ENCODE data around the gene ITGA6. TPM values are rescaled to one million over a fixed set of nuclear protein-coding genes. Genes with fewer than 3 reads are reported as not detected.
A peak's percentile ranks its signal among the peaks of the same experiment; 100 is the strongest.

ITGA6 gene
- polyA plus RNA-seq, 3 donors from 2014 or later = 26.8 to 39.9 (median 34.0) TPM

DNA sequence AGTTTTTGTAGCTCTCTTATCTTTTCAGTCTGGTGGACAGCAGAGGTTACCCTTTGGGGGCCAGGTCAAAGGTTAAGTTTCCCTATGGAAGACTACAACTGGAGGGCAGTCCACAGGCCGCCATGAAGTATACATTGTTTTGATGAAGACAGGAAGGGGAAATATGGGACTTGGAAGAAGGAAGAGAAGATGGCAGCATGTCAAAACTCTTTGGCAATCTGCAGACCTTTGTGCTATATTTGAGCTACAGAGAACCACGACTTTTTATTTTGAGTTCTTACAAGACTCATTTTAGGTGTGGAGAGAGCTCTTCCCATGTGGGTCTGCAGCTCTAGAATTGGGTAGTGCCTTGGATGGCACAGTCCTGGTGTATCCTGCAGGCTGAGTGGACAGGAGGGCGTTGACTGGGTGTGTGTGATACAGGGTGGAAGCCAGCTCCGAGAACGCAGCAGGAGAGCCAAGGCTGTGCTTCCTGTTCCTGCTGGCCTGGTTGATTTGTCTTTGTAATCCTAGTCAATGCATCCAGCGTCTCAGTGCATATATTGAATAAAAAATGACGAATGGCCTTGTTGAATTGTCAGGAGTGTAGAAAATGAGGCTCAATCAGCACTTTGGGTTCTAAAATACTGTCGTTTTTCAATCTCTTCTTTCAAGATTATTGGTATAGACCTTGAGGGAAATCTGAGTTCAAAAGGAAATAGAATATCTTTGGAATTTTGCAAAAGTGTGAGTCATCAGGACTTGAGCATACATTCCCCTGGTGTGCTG lies 11.5 kb downstream of the ITGA6 start:
- no peak for DNase-seq
- Mint-ChIP-seq H3K27me3 (ENCODE audit: low read depth in 3 of 3) (peaks cover 4 to 7% (median 6%) of the 10 kb centered on the region in 3 donors), H3K9me3 (no peaks in the 10 kb centered on the region), H3K36me3 (no peaks in the 10 kb centered on the region), H3K27ac (no peak overlapping the region), H3K4me3 (peak overlapping the region in 1 of 5 donors; percentile 9), H3K4me1 (peaks cover 25 to 36% of the 10 kb centered on the region in 2 donors)

DNA sequence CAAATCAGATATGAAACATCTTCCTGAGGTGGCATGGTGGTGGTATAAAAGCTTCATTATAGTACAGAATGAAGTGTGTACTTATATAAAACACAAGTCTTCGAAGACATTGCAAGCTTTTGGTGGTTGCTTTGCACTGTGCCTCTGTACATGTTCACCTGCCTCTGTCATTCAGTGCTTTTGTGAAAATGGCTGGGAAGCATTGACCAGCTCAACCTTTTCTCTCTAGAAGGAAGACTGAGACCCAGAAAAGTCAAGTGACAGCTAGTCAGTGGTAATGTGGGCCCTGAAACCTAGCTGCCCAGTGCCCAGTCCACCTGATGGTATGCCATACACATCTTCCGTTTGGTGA lies 12.1 kb downstream of the ITGA6 start:
- Mint-ChIP-seq H3K27ac (no peak overlapping the region), H3K4me1 (peaks cover 25 to 41% of the 10 kb centered on the region in 2 donors), H3K27me3 (ENCODE audit: low read depth in 3 of 3) (peaks cover 4 to 7% (median 6%) of the 10 kb centered on the region in 3 donors), H3K9me3 (no peaks in the 10 kb centered on the region), H3K4me3 (no peak overlapping the region), H3K36me3 (no peaks in the 10 kb centered on the region)
- DNase-seq = no peak

DNA sequence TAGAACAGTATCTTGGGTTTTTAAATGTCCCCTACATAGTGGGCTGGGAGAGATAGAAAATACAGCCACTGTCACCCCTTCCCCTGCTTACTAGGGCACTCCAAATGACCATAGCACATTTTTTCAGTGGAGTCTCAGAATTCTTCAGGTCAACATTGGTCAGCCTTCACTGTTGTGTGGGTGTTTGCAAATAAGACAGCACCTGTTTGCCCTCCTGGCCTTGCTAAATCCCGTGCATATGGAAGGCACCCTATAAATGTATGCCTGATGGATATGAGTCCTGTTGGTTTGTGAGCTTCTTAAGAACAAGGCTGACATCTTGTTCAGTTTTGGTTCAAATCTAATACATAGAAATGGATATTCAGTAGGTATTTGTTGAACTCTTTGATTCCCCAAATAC lies 12.5 kb downstream of the ITGA6 start:
- DNase-seq = no peak
- Mint-ChIP-seq H3K36me3 (no peaks in the 10 kb centered on the region), H3K4me1 (peaks cover 25 to 41% of the 10 kb centered on the region in 2 donors), H3K9me3 (no peaks in the 10 kb centered on the region), H3K27ac (no peak overlapping the region), H3K4me3 (no peak overlapping the region), H3K27me3 (ENCODE audit: low read depth in 3 of 3) (peaks cover 2 to 4% (median 4%) of the 10 kb centered on the region in 3 donors)

DNA sequence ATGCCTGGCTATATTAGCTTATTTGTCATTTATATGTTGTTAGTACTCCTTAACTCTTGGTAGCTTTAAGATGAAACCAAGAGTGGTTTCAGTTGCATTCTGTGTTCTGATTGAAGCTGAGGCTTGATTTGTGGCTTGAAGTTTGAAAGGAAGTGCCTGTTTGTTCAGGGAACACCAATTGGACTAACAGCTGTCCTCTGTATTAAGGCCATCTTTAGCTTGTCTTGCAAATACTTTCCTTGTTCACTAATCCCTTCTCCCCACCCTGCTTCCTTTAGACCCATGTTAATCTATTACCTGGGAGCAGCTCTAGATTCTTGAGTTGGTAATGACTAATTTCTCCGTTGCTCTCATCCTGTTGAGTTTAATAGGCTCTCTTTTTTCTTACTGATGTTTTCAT lies 13.4 kb downstream of the ITGA6 start:
- Mint-ChIP-seq H3K27me3 (ENCODE audit: low read depth in 3 of 3) (peaks cover 0 to 4% (median 0%) of the 10 kb centered on the region in 3 donors), H3K4me3 (peak overlapping the region in 1 of 5 donors; percentile 5), H3K27ac (no peak overlapping the region), H3K4me1 (peaks cover 28 to 44% of the 10 kb centered on the region in 2 donors), H3K36me3 (no peaks in the 10 kb centered on the region), H3K9me3 (no peaks in the 10 kb centered on the region)
- DNase-seq = no peak

DNA sequence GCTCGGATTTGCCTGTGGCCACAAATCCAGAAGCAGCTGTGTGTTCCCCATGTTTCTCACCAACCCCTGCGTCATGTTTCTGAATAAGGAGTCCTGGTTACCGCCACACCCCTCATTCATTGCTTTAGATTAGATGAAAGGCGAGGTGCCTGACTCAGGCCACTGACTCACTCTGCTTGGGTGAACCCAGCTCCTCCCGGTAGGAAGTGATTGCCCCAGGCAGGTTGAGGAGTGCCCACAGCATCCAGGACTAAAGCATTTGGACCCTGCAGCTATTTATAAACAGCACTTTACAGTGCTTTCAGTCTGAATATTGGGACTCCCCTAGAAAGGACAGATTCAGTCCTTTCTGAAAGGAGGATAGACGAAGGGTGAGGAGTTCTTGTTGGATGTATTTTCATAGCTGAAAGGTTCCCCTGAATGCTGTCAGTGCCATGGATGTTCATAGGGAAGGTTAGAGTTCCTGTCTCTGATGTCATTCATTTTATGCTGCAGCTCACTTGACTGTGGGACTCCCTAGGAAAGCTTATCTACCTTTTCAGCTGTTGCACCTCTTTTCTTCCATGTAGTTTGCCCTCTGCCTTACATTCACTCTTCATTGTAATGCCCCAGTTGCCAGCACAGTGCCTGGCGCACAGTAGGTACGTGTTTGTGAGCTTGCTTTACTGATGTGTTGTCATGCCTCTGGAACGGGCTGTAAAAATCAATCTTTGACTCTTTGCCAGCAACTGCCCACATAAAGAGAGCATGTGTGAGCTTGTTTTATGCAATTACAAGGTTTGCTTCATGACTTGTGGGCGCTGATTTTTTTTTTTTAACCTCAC lies 14.9 kb downstream of the ITGA6 start:
- Mint-ChIP-seq H3K9me3 (no peaks in the 10 kb centered on the region), H3K27me3 (ENCODE audit: low read depth in 3 of 3) (peaks cover 0 to 4% (median 2%) of the 10 kb centered on the region in 3 donors), H3K36me3 (no peaks in the 10 kb centered on the region), H3K4me1 (peaks cover 35 to 57% of the 10 kb centered on the region in 2 donors), H3K4me3 (peak overlapping the region in 1 of 5 donors; percentile 2), H3K27ac (peak overlapping the region in 1 of 6 donors; percentile 17)
- no peak for DNase-seq

DNA sequence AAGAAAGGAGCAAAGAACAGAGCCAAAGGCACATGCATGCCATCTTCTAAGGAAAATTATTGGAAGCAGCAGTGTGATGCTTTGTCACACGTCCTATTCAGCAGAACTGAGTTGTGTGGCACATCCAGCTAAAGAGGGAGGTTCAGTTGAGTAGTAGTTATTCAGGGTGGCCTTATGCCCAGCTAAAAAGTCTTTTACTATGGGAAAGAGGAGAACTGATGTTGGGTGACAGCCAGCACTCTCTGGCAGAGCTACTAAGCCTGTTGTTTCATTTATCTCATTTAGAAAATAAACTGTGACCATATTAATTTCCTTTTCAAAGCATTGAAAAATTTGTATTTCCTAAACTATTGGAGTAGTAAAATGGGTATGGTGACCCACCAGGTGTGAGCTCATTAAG lies 18.5 kb downstream of the ITGA6 start:
- Mint-ChIP-seq H3K27me3 (ENCODE audit: low read depth in 3 of 3) (peaks cover 0 to 4% (median 2%) of the 10 kb centered on the region in 3 donors), H3K4me1 (peaks cover 52 to 74% of the 10 kb centered on the region in 2 donors), H3K27ac (no peak overlapping the region), H3K4me3 (peak overlapping the region in 3 of 5 donors; percentile 10 to 27 (median 18)), H3K9me3 (no peaks in the 10 kb centered on the region), H3K36me3 (no peaks in the 10 kb centered on the region)
- no peak for DNase-seq

DNA sequence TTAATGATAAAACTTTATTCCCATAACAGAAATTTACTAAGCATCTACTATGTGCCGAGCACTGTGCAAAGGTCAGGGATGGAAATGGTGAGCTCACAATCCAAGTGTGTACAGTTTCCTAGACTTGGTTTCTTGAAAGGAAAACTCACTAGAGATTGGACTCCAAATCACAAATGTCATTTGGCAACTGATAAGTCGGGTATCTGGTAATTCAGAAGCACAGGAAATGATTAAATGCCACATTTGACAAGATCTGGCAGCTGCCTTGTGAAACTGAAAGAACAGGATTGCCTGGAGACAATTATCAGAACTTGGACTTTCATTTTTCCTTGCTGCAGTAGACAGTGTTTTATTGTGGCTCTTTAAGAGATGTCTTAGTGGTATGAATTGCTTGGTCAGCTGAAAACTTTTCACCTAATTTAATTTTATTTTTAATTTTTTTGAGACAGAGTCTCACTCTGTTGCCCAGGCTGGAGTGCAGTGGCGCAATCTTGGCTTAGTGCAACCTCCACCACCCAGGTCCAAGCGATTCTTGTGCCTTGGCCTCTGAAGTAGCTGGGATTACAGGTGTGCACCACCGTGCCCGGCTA lies 19.2 kb downstream of the ITGA6 start:
- H3K36me3 Mint-ChIP-seq = no peaks in the 10 kb centered on the region
- peaks cover 0 to 4% (median 2%) of the 10 kb centered on the region in 3 donors for H3K27me3 Mint-ChIP-seq (ENCODE audit: low read depth in 3 of 3)
- H3K27ac Mint-ChIP-seq = peak overlapping the region in 1 of 6 donors; percentile 12
- no peaks in the 10 kb centered on the region for H3K9me3 Mint-ChIP-seq
- peak; percentile 22 to 35 (median 32) for DNase-seq
- peaks cover 50 to 71% of the 10 kb centered on the region in 2 donors for H3K4me1 Mint-ChIP-seq
- peak overlapping the region in 2 of 5 donors; percentile 2 to 35 for H3K4me3 Mint-ChIP-seq

DNA sequence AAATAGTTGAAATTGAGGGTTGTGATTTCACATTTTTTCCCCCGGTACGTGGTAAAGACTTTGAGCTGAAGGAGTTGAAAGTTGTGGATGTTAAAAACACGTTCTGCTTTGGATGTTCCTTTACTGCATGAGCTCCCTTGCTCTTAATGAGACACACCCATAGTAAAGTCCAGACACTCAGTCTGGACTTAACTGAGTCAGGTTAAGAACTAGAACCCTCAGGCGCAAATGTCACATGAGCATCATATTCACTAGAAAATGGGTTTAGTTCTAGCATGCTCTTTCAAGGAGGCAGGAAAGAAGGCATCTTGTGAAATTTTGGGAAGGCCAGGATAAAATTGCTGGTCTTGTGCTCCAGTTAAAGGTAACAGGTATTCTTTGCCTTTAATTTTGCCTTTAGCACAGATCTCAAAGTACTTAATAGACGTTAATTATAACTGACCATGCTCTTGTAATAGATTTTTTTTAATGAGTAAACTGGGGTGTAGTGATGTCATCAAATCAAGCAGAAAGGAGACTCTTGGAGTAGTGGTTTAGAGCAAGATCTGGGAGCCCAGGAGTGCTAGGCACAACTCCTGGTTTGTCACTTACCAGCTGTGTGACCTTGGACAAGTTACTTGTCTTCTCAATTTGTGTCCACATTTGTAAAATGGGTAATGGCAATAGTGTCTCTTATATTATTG lies 20.6 kb downstream of the ITGA6 start:
- Mint-ChIP-seq H3K36me3 (no peaks in the 10 kb centered on the region), H3K9me3 (no peaks in the 10 kb centered on the region), H3K27ac (peak overlapping the region in 4 of 6 donors; percentile 1 to 69 (median 30)), H3K4me3 (peak overlapping the region in 1 of 5 donors; percentile 10), H3K27me3 (ENCODE audit: low read depth in 3 of 3) (peaks cover 0 to 2% (median 2%) of the 10 kb centered on the region in 3 donors), H3K4me1 (peaks cover 40 to 59% of the 10 kb centered on the region in 2 donors)
- no peak for DNase-seq

DNA sequence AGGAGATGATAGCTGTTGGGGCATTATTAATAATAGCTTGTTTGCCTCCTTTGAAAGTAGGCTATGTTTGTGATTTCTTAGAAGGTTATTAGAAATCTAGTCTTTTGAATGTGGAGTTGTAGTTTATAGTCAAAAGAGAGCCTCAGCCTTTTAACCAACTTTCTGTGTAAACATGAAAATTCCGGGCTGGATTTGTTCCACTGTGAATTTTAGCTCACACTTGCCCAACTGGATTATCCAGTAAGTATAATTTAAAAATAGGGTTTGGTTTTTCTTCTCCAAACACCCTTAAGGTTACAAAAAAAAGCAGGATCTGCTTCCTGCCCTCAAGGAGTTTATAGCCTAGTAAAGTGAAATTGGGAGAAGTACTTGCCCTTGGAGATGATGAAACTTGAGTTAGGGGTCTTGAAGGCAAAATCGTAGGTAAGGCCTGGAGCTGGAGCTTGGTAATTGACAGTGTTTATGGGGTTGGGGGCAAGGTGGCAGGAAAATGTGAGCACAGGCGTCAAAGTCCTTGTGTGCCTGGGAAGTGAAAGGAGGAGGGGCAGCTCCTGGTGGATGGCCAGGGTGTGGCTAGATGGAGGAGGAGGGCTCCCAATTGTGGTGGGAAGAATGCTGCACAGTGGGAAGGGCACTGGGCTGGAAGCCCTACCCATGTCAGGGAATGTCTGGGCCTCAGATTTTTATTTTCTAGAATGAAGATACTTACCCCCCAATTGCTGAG lies 21.3 kb downstream of the ITGA6 start:
- Mint-ChIP-seq H3K9me3 (no peaks in the 10 kb centered on the region), H3K27ac (peak overlapping the region in 1 of 6 donors; percentile 3), H3K4me1 (peaks cover 39 to 56% of the 10 kb centered on the region in 2 donors), H3K27me3 (ENCODE audit: low read depth in 3 of 3) (peaks cover 0 to 2% (median 2%) of the 10 kb centered on the region in 3 donors), H3K36me3 (no peaks in the 10 kb centered on the region), H3K4me3 (no peak overlapping the region)
- no peak for DNase-seq

DNA sequence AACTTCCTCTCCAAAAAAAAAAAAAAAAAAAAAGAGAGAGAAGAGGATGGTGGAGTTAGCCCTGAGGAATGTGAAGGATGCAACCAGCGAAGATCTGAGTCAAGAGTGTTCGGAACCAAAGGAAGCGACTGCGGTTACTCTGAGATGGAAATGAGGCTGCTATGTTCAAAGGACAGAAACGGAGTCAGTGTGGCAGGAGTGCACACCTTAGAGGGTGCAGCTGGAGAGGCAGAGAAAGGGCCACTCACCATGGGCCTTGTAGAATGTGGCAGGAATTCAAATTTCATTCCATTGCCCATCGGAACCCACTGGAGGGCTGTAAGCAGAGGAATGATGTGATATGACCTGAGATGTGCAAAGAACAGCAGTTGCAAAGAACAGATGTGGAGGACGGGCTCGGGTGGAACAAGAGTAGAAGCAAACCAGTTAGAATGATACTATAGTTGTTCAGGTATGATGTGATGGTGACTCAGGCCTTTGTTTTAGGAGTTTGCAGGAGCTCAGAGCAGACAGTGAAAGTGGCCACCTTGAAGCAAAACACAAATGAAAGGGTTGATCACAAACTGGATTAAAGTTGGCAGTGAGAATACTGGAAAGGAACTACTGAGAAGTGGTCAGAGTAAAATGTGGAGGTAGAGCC lies 22.6 kb downstream of the ITGA6 start:
- peaks cover 49 to 63% of the 10 kb centered on the region in 2 donors for H3K4me1 Mint-ChIP-seq
- H3K27ac Mint-ChIP-seq = no peak overlapping the region
- no peaks in the 10 kb centered on the region for H3K36me3 Mint-ChIP-seq
- no peaks in the 10 kb centered on the region for H3K9me3 Mint-ChIP-seq
- no peak overlapping the region for H3K4me3 Mint-ChIP-seq
- no peak for DNase-seq
- peaks cover 0 to 2% (median 0%) of the 10 kb centered on the region in 3 donors for H3K27me3 Mint-ChIP-seq (ENCODE audit: low read depth in 3 of 3)

DNA sequence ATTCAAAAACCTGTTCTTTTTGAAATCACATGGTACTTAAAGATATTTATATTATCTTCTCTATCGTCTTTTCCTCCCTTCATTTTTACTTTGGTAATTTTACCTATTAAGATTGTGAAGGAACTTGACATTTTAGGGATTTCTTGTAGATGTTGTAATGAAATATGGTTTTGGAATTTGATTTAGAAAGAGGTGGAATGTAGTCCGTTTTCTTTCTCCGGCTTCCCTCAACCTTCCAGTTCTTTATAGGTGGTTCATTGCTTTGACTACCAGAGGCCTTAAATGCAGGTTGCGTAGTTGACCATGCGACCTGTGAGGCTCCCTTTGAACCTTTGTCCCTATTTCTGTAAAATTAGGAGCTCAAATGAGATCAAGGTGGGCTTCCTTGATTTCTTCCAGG lies 24.5 kb downstream of the ITGA6 start:
- DNase-seq = no peak
- H3K27ac Mint-ChIP-seq = peak overlapping the region in 2 of 6 donors; percentile 21 to 46
- H3K4me1 Mint-ChIP-seq = peaks cover 55 to 65% of the 10 kb centered on the region in 2 donors
- H3K4me3 Mint-ChIP-seq = no peak overlapping the region
- H3K27me3 Mint-ChIP-seq (ENCODE audit: low read depth in 3 of 3) = no peaks in the 10 kb centered on the region
- no peaks in the 10 kb centered on the region for H3K9me3 Mint-ChIP-seq
- H3K36me3 Mint-ChIP-seq = no peaks in the 10 kb centered on the region

DNA sequence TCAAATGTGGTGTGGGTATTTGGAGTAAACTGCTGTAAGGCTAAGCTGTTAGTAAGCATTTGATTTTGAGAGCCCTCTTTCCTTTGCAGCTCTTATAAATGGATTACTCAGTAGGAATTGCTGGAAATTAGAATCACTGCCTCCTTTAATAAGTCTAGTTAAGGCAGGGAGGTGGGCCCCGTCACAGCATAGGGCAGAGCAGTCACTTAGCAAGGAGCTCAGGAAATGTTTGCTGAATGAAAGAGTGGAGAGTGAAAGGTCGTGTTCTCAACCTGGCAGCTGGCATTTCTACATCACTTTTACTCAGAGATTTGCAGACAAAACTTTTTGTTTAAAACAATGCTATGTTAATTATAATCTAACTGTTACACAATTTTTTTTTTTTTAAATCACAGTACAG lies 25.5 kb downstream of the ITGA6 start:
- H3K4me1 Mint-ChIP-seq = peaks cover 48 to 58% of the 10 kb centered on the region in 2 donors
- no peak for DNase-seq
- H3K27ac Mint-ChIP-seq = no peak overlapping the region
- no peak overlapping the region for H3K4me3 Mint-ChIP-seq
- no peaks in the 10 kb centered on the region for H3K9me3 Mint-ChIP-seq
- no peaks in the 10 kb centered on the region for H3K36me3 Mint-ChIP-seq
- no peaks in the 10 kb centered on the region for H3K27me3 Mint-ChIP-seq (ENCODE audit: low read depth in 3 of 3)

All from immature natural killer cell (primary cell).